Measurements from ENCODE around the gene GABRR2.
"Not testable (repeated sequence)": the region's sequence is repeated elsewhere in the genome, so short reads cannot be mapped to it uniquely, and the experiment has no call there.

Gene GABRR2

GRCh38 chr6:89323511-89323971, 8.4 kb upstream of the GABRR2 start:
- DNase-seq, result no peak

GRCh38 chr6:89321131-89321970, 6.3 kb upstream of the GABRR2 start:
- no peak for DNase-seq

GRCh38 chr6:89320012-89320559, 5.0 kb upstream of the GABRR2 start:
- DNase-seq, result no peak

- no peak for DNase-seq
These were observed 2.0 kb upstream of the GABRR2 start for GRCh38 chr6:89317067-89317466.

DNA sequence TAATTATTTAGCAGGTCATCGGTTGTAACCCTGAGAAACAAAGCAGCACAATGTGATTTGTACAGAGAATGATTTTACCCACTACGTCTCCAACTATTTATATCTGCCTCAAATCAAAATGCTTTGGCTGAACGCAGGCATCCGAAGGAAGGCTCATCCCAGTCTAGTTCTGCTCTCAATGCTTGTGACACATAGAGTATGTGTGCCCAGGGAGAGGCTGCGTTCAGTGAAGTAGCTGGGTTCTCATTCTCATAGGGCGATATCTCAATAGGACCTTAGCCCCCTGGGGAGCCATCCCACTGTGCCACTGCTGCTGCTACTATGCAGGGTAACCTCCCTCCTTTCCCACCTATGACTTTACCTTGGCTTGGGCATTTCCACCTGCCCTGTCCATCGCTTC, 407 bp downstream of the GABRR2 start:
- DNase-seq, result no peak

DNA sequence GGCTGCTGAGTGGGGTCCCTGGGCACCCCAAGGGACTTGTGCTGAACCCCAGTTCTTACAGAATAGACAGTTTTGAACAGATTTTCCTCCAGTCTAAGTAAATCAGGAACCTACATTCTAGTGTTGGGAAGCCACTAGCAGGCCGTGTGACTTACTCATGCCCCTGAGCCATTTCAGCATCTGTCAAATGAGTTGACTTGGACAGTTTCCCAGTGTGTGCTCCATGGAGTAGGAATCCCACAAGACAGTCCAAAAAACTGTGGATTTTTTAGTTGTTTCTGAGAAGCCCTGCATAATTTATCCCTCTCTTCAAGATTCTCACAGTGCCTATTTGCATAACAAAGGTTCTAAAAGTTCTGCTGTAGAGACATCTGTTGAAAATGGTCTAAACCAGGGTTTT, 2.1 kb downstream of the GABRR2 start:
- DNase-seq, result no peak

GRCh38 chr6:89311853-89312531, 3.1 kb downstream of the GABRR2 start:
- no peak for DNase-seq

- DNase-seq, result no peak
These were observed 3.6 kb downstream of the GABRR2 start for GRCh38 chr6:89311530-89311852.

DNA sequence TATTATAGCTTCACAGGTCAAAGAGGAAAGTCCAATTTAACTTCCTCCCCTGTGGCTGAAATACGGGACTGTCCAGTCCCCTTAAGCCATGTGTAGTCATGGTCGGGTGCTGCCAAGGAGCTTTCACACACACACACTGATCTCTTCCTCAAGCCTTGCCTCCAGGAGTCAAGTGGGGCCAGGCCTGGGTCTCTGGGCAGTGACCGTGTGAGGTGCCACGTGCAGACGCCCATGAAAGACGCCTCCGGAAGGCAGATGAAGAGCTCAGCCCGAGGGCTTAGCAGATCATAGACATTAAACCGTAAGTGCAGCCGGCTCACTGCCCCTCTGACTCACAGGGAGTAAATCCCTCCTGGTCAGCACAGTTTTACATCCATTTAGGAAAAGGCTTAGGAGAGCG, 4.2 kb downstream of the GABRR2 start:
- DNase-seq, result no peak

DNA sequence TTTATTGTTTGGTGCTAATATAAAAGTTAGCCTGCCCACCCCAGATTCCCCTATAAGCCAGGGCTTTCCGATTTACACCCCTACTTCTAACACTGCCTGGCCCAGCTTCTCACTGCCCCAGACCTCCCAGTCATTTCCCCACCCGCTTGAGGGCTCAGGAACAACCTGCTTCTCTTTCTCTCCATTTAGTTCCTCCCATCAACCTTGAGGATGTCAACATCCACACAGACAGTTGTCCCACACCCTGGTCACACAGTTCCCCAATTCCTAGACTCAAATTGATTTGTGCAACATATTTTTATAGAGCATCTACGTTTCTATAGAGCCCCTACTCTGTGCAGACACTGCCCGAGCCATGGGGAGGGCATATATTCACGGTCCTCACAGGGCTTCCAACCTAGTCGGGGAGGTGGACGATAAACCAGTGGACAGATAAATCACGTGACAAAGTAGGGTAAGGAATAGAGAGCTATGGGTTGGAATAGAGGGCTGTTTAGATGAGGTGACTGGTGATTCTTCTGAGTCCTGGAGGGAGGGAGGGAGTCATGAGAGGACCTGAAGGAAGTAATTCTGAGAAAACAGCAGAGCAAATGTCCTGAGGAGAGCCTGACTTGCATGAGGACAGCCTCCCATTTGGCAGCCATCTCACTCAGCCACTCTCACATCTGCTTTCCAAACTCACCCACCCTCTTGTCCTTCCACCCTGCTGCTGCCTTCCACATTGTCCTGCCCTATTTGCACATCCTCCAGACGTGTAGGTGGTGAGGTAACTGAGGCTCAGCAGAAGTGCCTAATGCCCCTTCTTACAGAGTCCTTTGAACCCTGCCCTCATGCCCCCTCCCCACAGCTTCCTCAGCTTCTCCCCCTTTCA, 6.3 kb downstream of the GABRR2 start:
- no peak for DNase-seq

GRCh38 chr6:89304517-89304916, 10.6 kb downstream of the GABRR2 start:
- DNase-seq, result not testable (repeated sequence)

DNA sequence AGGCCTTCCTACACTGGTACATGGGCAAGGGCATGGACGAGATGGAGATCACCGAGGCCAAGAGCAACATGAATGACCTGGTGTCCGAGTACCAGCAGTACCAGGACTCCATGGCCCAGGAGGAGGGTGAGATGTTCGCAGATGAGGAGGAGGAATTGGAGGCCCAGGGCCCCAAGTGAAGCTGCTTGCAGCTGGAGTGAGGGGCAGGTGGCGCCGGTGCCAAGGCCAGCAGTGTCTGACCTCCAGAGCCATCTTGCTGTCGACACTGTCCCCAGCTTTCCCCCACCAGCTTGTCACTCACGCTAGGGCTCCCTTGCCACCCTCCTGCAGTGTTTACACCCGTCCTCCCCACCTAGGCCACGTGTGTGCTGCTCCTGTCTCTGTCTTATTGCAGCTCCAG, 12.2 kb downstream of the GABRR2 start:
- no peak for DNase-seq

- no peak for DNase-seq
These were observed 12.8 kb downstream of the GABRR2 start for GRCh38 chr6:89302195-89302770.

DNA sequence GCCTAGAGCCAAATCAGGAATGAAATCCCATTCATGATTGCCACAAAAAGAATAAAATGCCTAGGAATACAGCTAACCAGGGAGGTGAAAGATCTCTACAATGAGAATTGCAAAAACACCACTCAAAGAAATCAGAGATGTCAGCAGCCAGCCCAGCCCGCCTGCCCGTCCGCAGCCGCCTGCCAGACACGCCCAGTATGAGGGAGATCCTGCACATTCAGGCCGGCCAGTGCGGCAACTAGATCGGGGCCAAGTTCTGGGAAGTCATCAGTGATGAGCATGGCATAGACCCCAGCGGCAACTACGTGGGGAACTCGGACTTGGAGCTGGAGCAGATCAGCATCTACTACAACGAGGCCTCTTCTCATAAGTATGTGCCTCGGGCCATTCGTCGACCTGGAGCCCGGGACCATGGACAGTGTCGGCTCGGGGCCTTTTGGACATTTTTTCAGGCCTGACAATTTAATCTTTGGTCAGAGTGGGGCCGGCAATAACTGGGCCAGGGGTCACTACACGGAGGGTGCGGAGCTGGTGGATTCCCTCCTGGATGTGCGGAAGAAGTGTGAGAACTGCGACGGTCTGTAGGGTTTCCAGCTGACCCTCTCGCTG, 13.4 kb downstream of the GABRR2 start:
- DNase-seq, result no peak

DNA sequence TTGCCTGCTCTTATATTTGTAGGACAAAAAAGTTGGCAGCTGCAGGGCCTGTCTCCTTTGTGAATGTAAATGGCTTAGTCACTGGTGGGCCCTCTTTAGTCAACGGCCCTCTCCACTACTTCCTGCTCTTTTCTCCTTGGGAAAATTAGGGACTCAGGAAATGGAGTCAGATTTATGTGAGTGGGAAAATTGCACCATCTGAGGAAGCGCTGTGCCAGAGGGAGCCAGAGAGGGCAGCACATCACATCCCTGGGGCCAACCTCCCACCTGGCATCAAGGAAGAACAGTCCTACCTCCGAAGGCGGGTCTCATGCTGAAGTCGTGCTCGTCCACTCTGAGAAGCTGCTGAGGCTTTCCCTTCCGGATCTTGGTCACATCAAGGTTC, 15.6 kb downstream of the GABRR2 start:
- DNase-seq, result no peak

DNA sequence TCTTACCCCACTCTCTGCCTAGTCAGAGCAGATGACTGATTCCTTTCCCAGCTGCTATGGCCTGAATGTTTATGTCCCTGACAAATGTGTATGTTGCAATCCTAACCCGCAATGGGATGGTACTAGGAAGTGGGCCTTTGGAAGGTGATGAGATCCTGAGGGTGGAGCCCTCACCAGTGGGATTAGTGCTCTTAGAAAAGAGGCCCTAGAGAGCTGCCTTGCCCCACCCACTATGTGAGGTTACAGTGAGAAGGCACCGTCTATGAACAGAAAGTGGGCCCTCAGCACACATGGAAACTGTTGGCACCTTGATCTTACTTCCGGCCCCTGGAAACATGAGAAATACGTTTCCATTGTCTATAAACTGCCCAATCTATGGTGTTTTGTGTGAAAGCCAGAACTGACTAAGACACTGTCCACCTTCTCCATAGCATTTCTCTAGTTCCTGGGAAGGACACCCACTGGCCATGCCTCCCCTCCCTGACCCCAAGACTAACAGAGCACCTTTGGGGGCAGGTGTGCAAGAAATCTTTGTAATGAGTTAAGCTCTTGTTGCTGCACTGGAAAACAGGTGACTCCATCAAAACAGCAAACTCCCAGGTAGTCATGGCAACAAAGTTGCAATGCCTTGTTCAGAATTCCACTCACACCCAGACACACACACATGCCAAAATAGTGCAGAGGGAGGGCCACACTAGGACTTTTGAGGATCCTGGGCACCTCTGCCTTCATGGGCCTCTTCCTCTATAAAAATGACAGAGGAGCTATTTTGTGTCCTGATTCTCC, 16.2 kb downstream of the GABRR2 start:
- peak; percentile 24 for DNase-seq

GRCh38 chr6:89297695-89298351, 17.3 kb downstream of the GABRR2 start:
- DNase-seq, result peak; percentile 57

GRCh38 chr6:89295981-89296380, 19.1 kb downstream of the GABRR2 start:
- no peak for DNase-seq

DNA sequence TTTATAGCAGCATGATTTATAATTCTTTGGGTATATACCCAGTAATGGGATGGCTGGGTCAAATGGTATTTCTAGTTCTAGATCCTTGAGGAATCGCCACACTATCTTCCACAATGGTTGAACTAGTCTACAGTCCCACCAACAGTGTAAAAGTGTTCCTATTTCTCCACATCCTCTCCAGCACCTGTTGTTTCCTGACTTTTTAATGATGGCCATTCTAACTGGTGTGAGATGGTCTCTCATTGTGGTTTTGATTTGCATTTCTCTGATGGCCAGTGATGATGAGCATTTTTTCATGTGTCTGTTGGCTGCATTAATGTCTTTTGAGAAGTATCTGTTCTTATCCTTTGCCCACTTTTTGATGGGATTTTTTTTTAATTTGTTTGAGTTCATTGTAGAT, 20.0 kb downstream of the GABRR2 start:
- not testable (repeated sequence) for DNase-seq

DNA sequence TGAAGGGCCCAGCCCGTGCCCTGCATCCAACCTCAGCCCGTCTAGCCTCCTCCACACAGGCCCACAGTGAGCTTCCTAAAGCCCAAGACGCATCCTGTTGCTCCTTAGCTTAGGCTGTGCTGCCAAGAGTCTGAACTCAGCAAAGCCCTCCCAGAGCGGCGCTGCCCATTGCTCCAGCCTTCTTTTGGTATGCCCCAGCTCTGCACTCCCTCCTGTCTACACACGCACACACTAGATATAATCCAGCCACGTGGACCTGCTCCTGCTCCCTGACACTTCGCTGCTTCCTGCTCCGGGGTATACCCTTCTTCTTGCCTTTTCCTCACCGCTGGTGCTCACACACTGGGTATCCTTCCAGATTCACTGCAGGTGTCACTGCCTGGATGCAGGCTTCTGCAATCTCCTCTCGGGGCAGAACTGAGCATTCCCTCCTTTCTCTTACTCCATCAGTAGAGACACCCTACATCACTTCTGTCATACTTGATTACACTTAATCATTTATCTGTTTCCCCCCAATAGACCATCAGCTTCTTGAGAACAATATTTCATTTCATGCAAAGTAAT, 23.8 kb downstream of the GABRR2 start:
- DNase-seq, result no peak

All from activated naive CD4-positive, alpha-beta T cell treated with anti-CD3 and anti-CD28 coated beads, Interleukin-2, amount 50 U/mL, for 16 hours (primary cell).